K562 (cell line): ENCODE data around the gene CCDC33. TPM values are rescaled to one million over a fixed set of nuclear protein-coding genes. Genes with fewer than 3 reads are reported as not detected.

Experiments
- ARID4B ChIP-seq: sonication (generic); formaldehyde crosslinking; IDR thresholded peaks from 2 replicates; pipeline ENCODE4 v1.8.0; 2022; ENCODE audit warnings: mild to moderate bottlenecking, missing genetic modification reagents
- ATF3 ChIP-seq, 2 experiments: fragments of 450-650 bp in 1 of 2; sonication (generic) in 1 of 2; formaldehyde crosslinking in 1 of 2; IDR thresholded peaks in 1 of 2; conservative IDR thresholded peaks in 1 of 2; 2 replicates each; pipeline versions ENCODE4 v1.6.1 to v1.8.1; 2016 to 2023; ENCODE audit warnings: mild to moderate bottlenecking in 2 of 2, moderate library complexity in 2 of 2, inconsistent platforms in 1 of 2, missing genetic modification reagents in 1 of 2
- ATF7 ChIP-seq: fragments of 450-650 bp; IDR thresholded peaks from 2 replicates; pipeline ENCODE4 v1.7.1; 2014; ENCODE audit warnings: mild to moderate bottlenecking, moderate library complexity
- CBFA2T3 ChIP-seq: fragments of 450-650 bp; IDR thresholded peaks from 2 replicates; pipeline ENCODE4 v1.6.1; 2017
- CCNT2 ChIP-seq: IDR thresholded peaks from 2 replicates; pipeline ENCODE4 v1.6.1; 2011; ENCODE audit warnings: borderline replicate concordance, low read depth, mild to moderate bottlenecking, moderate library complexity, mixed read lengths, low read length; ENCODE audit not compliant: insufficient read length; ENCODE audit errors: extremely low read depth
- CEBPB ChIP-seq: fragments of 450-650 bp; IDR thresholded peaks from 2 replicates; pipeline ENCODE4 v1.6.1; 2016; ENCODE audit warnings: missing genetic modification characterization, missing compliant biosample characterization
- CEBPG ChIP-seq, 3 experiments: fragments of 200-800 bp in 1 of 3; sonication (Bioruptor generic) in 1 of 3; sonication (generic) in 1 of 3; formaldehyde crosslinking in 1 of 3; IDR thresholded peaks in 2 of 3; conservative IDR thresholded peaks in 1 of 3; 2 replicates each; pipeline versions ENCODE4 v1.6.1 to v1.8.0; 2016 to 2022; ENCODE audit warnings: missing compliant biosample characterization in 2 of 3, missing genetic modification characterization in 2 of 3, mild to moderate bottlenecking in 1 of 3, missing genetic modification reagents in 1 of 3
- COPS2 ChIP-seq: fragments of 450-650 bp; conservative IDR thresholded peaks from 2 replicates; pipeline ENCODE4 v1.6.1; 2016; ENCODE audit warnings: mild to moderate bottlenecking, moderate library complexity
- CREB5 ChIP-seq: fragments of 250-450 bp; sonication (Bioruptor Pico); IDR thresholded peaks from 2 replicates; pipeline ENCODE4 v1.5.0; 2020; ENCODE audit warnings: mild to moderate bottlenecking
- KHSRP ChIP-seq: fragments of 450-650 bp; IDR thresholded peaks from 2 replicates; pipeline ENCODE4 v1.6.1; 2017
- MXI1 ChIP-seq: IDR thresholded peaks from 2 replicates; pipeline ENCODE4 v1.6.1; 2011; ENCODE audit warnings: low read depth, mild to moderate bottlenecking, improper control_type of control experiment, low read length
- NFIC ChIP-seq: fragments of 450-650 bp; IDR thresholded peaks from 2 replicates; pipeline ENCODE4 v1.6.1; 2017; ENCODE audit warnings: mild to moderate bottlenecking, inconsistent platforms
- SMC3 ChIP-seq: conservative IDR thresholded peaks from 2 replicates; pipeline ENCODE4 v1.6.1; 2011; ENCODE audit warnings: low read depth, low read length, improper control_type of control experiment; ENCODE audit not compliant: insufficient read depth
- SRSF9 ChIP-seq: fragments of 200-400 bp; formaldehyde crosslinking; IDR thresholded peaks from 2 replicates; pipeline ENCODE4 v1.6.1; 2017; ENCODE audit warnings: low read depth, low read length, borderline replicate concordance
- TFAP4 ChIP-seq: sonication (generic); formaldehyde crosslinking; IDR thresholded peaks from 2 replicates; pipeline ENCODE4 v1.8.0; 2022; ENCODE audit warnings: missing genetic modification reagents, mild to moderate bottlenecking, moderate library complexity, borderline replicate concordance
- ZBTB26 ChIP-seq: fragments of 450-650 bp; formaldehyde crosslinking; IDR thresholded peaks from 2 replicates; pipeline ENCODE4 v1.4.0; 2022; ENCODE audit warnings: missing genetic modification characterization
- ZNF347 ChIP-seq: fragments of 450-650 bp; formaldehyde crosslinking; IDR thresholded peaks from 2 replicates; pipeline ENCODE4 v1.4.0; 2020; ENCODE audit warnings: low read depth, mild to moderate bottlenecking, moderate library complexity
- polyA plus RNA-seq, 8 experiments: library from polyadenylated mRNA; depleted of rRNA in 4 of 8; stranded (reverse) in 5 of 8; unstranded in 3 of 8; fragments of >200 nt; fragmentation: Nextera tagmentation in 2 of 8; fragmentation: Illumina TruSeq in 1 of 8; extraction: Ambion mirVana in 2 of 8; extraction: Trizol in 1 of 8; gene quantifications; 2 replicates each; pipeline versions ENCODE4 v1.2.1 to v1.2.3, GENCODE V29; 2011 to 2014; ENCODE audit warnings: inconsistent platforms in 1 of 8, missing spikeins in 1 of 8
- total RNA-seq, 7 experiments: library from RNA; depleted of rRNA in 6 of 7; stranded (reverse); fragments of >200 nt in 6 of 7; fragmentation: Illumina TruSeq in 2 of 7; extraction: Trizol in 2 of 7; gene quantifications; 2 replicates each; pipeline versions ENCODE4 v1.2.1 to v1.2.3, GENCODE V29; 2011 to 2021; ENCODE audit warnings: low replicate concordance in 1 of 7

Gene CCDC33
- total and polyA plus RNA-seq, 9 of the 15 experiments (the other 6 are each of a cell fraction or from before 2014, with no cell fraction given), result 0.08 to 1.1 (median 0.15) TPM; not detected in 4

GRCh38 chr15:74369084-74369745, 133.1 kb downstream of the CCDC33 start (continued):
- TF ChIP-seq ATF3 (IDR thresholded peaks at IDR 0.05), result peak; percentile 83
- TF ChIP-seq ATF3 (CRISPR knock-in tag; conservative IDR thresholded peaks at IDR 0.05), result no peak
- TF ChIP-seq SRSF9, result no peak
- no peak for TF ChIP-seq CCNT2
- TF ChIP-seq KHSRP, result no peak
- no peak for TF ChIP-seq ZBTB26 (CRISPR knock-in tag)
- TF ChIP-seq CEBPB (tag), result peak; percentile 80
- no peak for TF ChIP-seq CREB5 (CRISPR knock-in tag)
- TF ChIP-seq COPS2, result no peak
- TF ChIP-seq NFIC, result no peak
- peak; percentile 76 for TF ChIP-seq ATF7
- TF ChIP-seq ZNF347, result no peak
- no peak for TF ChIP-seq SMC3
- TF ChIP-seq ARID4B, result no peak
- peak; percentile 15; the same call in 1 of the 2 replicates for TF ChIP-seq TFAP4 (CRISPR knock-in tag)
- TF ChIP-seq MXI1, result no peak
- TF ChIP-seq CEBPG (CRISPR knock-in tag; IDR thresholded peaks at IDR 0.05), result peak; percentile 79
- TF ChIP-seq CEBPG (tag; conservative IDR thresholded peaks at IDR 0.05 in 1 of 2, IDR thresholded peaks at IDR 0.05 in 1 of 2), result peak; percentile 85 to 93
- TF ChIP-seq CBFA2T3, result no peak
